Large intestine (tissue), 3 donors: ENCODE measurements around the gene ELF5. TPM values are rescaled to one million over a fixed set of nuclear protein-coding genes. Genes with fewer than 3 reads are reported as not detected.

Source experiments
- DNase-seq, 2 donors: peaks; one replicate each; pipeline versions ENCODE4 v3.0.0 to v3.0.0-alpha.2; 2013
- H3K27ac ChIP-seq: one replicate; pipeline ENCODE4 v1.5.1; 2013; ENCODE audit warnings: low read length
- H3K27me3 ChIP-seq: 2 replicates; pipeline ENCODE4 v1.6.1; 2013; ENCODE audit warnings: low read length; ENCODE audit not compliant: control insufficient read depth, insufficient read depth
- H3K36me3 ChIP-seq: 2 replicates; pipeline ENCODE4 v1.6.1; 2013; ENCODE audit warnings: low read length; ENCODE audit not compliant: control insufficient read depth, insufficient read depth
- H3K4me1 ChIP-seq: one replicate; pipeline ENCODE4 v1.6.1; 2013; ENCODE audit warnings: low read length; ENCODE audit not compliant: control insufficient read depth, insufficient read depth
- H3K4me3 ChIP-seq: one replicate; pipeline ENCODE4 v1.5.1; 2013; ENCODE audit warnings: low read length
- H3K9me3 ChIP-seq: one replicate; pipeline ENCODE4 v1.6.1; 2013; ENCODE audit warnings: mild to moderate bottlenecking, low read depth, low read length, moderate library complexity; ENCODE audit not compliant: control insufficient read depth
- WGBS: methylation state at CpG from one replicate; pipeline ENCODE4 v1.1.5; 2013; ENCODE audit warnings: low lambda C conversion rate; ENCODE audit not compliant: insufficient coverage; 5-methylcytosine and 5-hydroxymethylcytosine counted together
- polyA plus RNA-seq: library from polyadenylated mRNA; unstranded; fragments of 120-200 nt; gene quantifications from one replicate; pipeline ENCODE4 v1.2.1, GENCODE V29; 2013

The ELF5 gene
- polyA plus RNA-seq, 1 donor, result not detected

DNA sequence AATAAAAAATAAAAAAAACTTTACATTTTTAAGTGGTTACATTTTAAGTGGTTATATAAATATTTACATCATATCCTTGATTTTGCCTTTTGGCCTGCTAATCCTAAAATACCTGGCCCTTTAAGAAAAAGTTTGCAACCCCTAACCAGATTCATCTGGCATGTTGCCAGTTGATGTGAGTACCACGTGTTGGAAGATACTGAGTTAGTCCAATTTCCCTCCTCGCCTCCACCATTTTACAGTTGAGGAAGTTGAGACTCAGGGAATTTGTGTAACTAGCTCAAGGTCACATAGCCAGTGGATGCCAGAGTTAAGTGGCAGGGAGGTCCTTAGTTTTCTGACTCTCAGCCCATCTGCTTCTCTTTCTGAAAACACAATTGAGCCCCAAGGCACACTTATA lies 5.1 kb downstream of the ELF5 start:
- H3K9me3 ChIP-seq, result no peaks in the 10 kb centered on the region
- H3K27ac ChIP-seq, result no peak overlapping the region
- H3K4me3 ChIP-seq, result no peak overlapping the region
- no peaks in the 10 kb centered on the region for H3K36me3 ChIP-seq
- no CpG with 5 or more reads among the region's 2 CpGs for WGBS
- no peaks in the 10 kb centered on the region for H3K27me3 ChIP-seq
- DNase-seq, result no peak
- peaks cover 5% of the 10 kb centered on the region for H3K4me1 ChIP-seq

DNA sequence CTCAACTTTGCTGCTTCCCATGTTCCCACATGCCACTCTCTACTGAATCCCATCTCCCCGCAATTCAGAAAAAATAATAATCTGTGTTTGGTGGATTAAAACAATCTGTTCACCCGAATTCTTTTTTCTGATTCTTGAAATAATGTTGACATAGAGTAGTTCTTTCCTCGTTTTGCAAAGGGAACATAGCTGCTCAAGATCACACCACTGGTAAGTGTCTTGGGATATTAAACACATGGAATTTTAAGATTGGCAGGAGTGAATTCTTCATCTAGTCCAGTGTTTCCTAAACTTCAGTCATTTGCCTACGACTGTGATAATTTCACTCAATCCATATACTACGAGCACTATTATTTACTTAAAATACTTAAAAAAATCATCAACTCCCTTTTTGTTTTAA lies 6.0 kb downstream of the ELF5 start:
- DNase-seq, result no peak
- Histone ChIP-seq H3K27ac (no peak overlapping the region), H3K4me3 (no peak overlapping the region), H3K9me3 (no peaks in the 10 kb centered on the region), H3K36me3 (no peaks in the 10 kb centered on the region), H3K4me1 (peaks cover 5% of the 10 kb centered on the region), H3K27me3 (no peaks in the 10 kb centered on the region)
- 86% methylated on average over 2 of the region's 5 CpGs for WGBS

DNA sequence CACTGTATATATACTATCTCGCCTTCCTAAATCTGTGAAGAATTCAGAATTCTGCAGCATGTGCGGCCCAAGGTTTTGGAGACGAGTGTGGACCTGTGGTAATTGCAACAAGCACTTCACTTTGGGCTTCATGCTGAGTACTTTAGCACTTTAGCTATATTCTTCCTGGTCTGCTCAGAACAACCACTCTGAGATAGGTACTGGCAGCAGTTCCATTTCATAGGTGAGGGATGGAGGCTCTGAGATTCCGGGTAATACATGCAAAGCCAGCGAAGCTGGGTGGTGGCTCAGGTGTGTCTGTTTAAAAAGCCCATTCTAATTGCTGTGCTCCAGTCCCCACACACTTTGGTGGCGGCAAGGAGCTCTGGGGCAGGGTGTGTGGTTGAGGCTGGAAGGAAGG lies 6.4 kb downstream of the ELF5 start:
- Histone ChIP-seq H3K27ac (no peak overlapping the region), H3K4me1 (peaks cover 5% of the 10 kb centered on the region), H3K27me3 (no peaks in the 10 kb centered on the region), H3K36me3 (no peaks in the 10 kb centered on the region), H3K9me3 (no peaks in the 10 kb centered on the region), H3K4me3 (no peak overlapping the region)
- no peak for DNase-seq
- no CpG with 5 or more reads among the region's 6 CpGs for WGBS

DNA sequence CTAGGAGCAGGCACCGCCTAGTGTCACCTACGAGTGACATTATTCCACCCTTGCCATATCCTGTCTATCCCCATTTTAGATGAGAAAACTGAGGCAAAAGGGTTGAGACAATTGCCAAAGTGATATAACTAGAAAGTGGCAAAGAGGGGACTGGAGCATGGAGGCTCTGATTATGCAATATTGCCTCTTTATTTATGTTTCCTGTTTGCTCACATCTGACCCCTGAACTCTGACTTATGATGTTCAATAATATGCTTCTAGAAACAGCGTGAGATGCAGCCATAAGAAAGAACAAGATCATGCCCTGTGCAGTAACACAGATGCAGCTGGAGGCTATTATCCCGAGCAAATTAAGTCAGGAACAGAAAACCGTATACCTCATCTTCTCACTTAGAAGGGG lies 7.7 kb downstream of the ELF5 start:
- Histone ChIP-seq H3K4me1 (peaks cover 5% of the 10 kb centered on the region), H3K36me3 (no peaks in the 10 kb centered on the region), H3K9me3 (no peaks in the 10 kb centered on the region), H3K27ac (no peak overlapping the region), H3K27me3 (no peaks in the 10 kb centered on the region), H3K4me3 (no peak overlapping the region)
- WGBS, result 60% methylated on average over 1 of the region's 5 CpGs
- no peak for DNase-seq

- H3K4me3 ChIP-seq, result no peak overlapping the region
- WGBS, result 100% methylated on average over 1 of the region's 3 CpGs
- peaks cover 5% of the 10 kb centered on the region for H3K4me1 ChIP-seq
- no peak overlapping the region for H3K27ac ChIP-seq
- no peak for DNase-seq
- no peaks in the 10 kb centered on the region for H3K9me3 ChIP-seq
- H3K36me3 ChIP-seq, result no peaks in the 10 kb centered on the region
- no peaks in the 10 kb centered on the region for H3K27me3 ChIP-seq
Observed at GRCh38 chr11:34502949-34503348, 10.6 kb downstream of the ELF5 start.

DNA sequence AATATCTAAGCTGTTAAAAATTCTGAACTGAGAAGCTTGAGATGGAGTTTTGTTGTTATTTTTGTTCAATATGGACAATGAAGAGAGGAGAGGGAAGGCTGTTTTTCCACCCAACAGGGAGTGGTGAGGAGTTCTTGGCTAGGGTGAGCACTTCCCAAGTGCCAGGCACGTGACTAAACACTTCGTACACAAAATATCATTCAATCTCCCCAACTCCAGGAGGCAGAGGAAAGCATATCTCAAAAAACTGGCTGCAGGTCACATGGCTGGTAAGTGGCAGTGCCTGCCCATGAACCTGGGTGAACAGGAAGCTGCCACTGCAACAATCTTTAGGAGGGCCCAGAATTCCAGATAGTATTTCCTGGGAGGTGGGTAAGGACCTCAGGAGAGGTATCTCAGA lies 11.6 kb downstream of the ELF5 start:
- Histone ChIP-seq H3K9me3 (no peaks in the 10 kb centered on the region), H3K4me3 (no peak overlapping the region), H3K27me3 (no peaks in the 10 kb centered on the region), H3K4me1 (peaks cover 5% of the 10 kb centered on the region), H3K36me3 (no peaks in the 10 kb centered on the region), H3K27ac (no peak overlapping the region)
- no CpG with 5 or more reads among the region's 2 CpGs for WGBS
- DNase-seq, result no peak

DNA sequence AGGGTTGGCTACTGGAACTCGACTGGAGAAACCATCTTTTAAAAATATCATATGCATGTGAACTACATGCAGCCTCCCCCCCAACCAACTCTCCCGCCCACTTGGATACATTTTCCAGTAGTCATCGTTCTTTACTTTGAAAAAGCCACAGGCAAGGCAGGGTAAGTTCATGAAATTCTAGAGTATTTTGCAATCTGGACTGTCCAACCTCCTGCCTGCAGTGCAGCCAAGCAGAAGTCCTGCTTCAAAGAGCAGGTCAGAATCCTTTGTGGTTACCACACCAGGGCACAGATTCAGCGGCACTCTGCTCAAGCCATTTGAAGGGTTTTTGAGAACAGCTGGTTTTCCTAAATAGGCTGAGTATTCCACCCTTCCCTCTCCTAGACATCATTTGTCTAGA lies 12.1 kb downstream of the ELF5 start:
- peak in 1 of 2 donors; percentile 9 for DNase-seq
- no CpG with 5 or more reads among the region's 4 CpGs for WGBS
- Histone ChIP-seq H3K36me3 (no peaks in the 10 kb centered on the region), H3K4me1 (peaks cover 5% of the 10 kb centered on the region), H3K4me3 (no peak overlapping the region), H3K27me3 (no peaks in the 10 kb centered on the region), H3K9me3 (no peaks in the 10 kb centered on the region), H3K27ac (no peak overlapping the region)

DNA sequence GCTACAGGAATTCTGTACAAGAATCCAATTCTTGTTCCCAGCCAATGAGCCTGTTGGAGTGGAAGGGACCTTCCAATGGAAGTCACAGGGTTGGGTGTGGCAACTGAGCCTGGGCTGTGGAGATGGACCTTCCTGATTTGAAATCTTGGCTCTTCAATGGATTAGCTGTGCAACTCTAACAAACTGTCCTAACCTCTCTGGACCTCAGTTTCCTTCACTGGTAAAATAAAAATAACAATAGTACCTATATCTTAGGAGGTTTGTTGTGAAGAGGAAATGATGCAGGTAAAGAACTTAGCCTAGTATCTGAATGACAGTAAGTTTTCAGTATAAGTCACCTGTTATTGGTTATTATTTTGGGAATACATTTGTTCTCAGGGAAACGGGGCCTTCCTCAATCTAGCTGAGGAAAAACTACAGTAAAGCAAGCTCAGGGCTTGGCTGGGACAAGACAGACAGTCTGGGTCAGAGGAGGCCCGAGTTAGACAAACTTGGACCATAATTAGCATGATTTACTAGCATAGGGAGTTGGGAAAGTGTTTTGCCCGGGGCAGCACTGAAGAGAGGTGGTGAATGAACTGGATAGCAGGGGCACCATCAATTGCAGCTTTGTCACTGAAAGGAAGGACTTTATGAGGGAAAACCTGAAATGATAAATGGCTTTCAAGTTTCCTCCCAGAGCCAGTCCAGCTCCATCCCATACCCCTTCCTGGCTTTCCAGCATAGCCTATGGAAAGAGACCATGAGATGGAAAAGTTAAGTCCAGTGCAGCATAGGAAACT lies 13.7 kb downstream of the ELF5 start:
- no peaks in the 10 kb centered on the region for H3K36me3 ChIP-seq
- no peak for DNase-seq
- no peak overlapping the region for H3K27ac ChIP-seq
- H3K27me3 ChIP-seq, result no peaks in the 10 kb centered on the region
- no peak overlapping the region for H3K4me3 ChIP-seq
- peaks cover 5% of the 10 kb centered on the region for H3K4me1 ChIP-seq
- 100% methylated on average over 1 of the region's 3 CpGs for WGBS
- H3K9me3 ChIP-seq, result no peaks in the 10 kb centered on the region

- no CpG with 5 or more reads among the region's 26 CpGs for WGBS
- no peaks in the 10 kb centered on the region for H3K36me3 ChIP-seq
- no peak for DNase-seq
- no peak overlapping the region for H3K27ac ChIP-seq
- no peaks in the 10 kb centered on the region for H3K27me3 ChIP-seq
- no peaks in the 10 kb centered on the region for H3K4me1 ChIP-seq
- H3K9me3 ChIP-seq, result no peaks in the 10 kb centered on the region
- H3K4me3 ChIP-seq, result no peak overlapping the region
Observed at GRCh38 chr11:34495724-34496377, 17.7 kb downstream of the ELF5 start.

DNA sequence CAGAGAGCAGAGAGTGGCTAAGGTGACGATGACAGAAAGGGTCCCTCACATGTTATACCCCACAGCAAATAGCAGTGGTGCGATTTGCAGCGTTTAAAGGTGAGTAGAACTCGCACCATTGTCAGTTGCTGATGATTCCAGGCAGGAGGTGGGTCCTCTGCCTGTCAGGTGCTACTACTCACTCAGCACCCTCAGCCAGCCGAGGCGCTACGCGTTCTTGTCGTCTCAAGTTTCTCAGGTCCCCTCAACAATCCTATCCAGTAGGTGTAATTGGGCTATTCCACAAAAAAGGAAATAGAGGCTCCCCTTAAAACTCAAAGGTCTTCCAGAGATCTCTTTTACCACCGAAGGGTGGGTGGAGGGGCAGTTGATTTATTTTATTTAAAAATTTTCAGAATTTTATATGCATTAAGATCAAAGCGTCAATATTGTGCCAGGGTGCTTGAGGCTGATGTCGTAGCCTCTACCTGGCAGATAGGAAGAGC lies 18.3 kb downstream of the ELF5 start:
- Histone ChIP-seq H3K4me1 (no peaks in the 10 kb centered on the region), H3K9me3 (no peaks in the 10 kb centered on the region), H3K36me3 (no peaks in the 10 kb centered on the region), H3K27me3 (no peaks in the 10 kb centered on the region), H3K27ac (no peak overlapping the region), H3K4me3 (no peak overlapping the region)
- DNase-seq, result no peak
- 100% methylated on average over 1 of the region's 12 CpGs for WGBS
